Measurements from ENCODE around the gene GLOD5.

GLOD5 gene

DNA sequence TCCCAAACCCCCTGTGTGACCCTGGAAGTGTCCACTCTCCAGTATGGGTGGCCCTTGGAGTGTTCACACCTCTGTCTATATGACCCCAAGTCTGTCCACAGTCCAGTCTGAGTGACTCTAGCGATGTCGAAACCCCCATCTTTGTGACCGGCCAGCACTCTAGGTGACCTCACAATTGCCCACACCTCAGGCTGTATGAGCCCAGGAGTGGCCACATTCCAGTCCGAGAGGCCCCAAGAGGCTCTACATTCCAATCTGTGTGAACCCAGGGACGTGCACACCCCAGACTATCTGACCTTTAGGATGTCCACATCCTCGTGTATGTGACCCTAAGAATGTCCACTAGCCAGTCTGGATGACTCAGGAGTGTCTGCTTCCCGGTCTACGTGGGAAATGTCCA lies 7.3 kb upstream of the GLOD5 start:
- DNase-seq (ENCODE audit: low read depth) = no peak

DNA sequence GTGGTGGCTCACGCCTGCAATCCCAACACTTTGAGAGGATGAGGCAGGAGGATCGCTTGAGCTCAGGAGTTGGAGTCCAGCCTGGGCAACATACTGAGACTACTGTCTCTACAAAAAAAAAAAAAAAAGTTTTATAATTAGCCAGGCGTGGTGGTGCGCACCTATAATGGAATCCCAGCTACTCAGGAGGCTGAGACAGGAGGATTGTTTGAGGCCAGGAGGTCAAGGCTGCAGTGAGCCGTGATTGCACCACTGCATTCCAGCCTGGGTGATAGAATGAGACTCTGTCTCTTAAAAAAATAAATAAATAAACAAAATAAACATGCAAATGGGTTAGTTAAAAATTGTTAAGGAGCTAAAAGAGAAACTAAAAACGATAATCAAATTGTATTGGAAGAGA lies 7.7 kb downstream of the GLOD5 start:
- no peak for DNase-seq (ENCODE audit: low read depth)

DNA sequence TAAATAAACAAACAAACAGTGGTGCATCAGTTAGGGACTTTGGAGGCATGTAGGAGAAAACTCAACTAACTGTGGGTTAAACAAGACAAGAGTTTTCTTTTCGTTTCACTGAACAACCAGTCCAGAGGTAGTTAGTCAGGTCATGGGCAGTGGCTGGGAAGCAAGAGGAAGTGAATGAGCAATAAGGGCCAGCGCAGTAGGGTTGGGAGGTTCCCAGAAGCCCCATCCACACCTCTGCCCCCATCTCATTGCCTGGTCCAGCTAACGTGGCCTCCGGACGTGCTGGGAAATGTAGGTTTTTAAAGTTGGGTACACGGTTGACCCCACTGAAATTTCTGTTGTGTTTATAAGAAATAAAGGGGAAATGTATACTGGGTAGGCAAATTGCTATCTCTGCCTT lies 8.7 kb downstream of the GLOD5 start:
- no peak for DNase-seq (ENCODE audit: low read depth)

DNA sequence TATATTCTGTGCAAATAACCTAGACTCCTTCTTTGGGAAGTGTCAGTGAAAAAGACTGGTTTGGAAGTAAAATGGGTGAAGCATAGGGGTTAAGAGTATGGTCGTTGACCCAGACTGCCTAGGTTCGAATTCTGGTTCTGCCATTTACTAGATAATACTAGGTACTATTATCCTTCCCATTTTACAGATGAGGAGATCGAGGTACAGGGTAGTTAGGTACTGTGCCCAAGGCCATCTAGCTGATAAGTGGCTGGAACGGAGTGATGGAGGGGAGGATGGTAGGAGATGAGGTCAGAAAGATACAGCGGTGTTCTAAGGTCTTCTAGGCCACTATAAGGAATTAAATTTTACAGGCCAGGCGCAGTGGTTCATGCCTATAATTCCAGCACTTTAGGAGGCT lies 11.1 kb downstream of the GLOD5 start:
- no peak for DNase-seq (ENCODE audit: low read depth)

DNA sequence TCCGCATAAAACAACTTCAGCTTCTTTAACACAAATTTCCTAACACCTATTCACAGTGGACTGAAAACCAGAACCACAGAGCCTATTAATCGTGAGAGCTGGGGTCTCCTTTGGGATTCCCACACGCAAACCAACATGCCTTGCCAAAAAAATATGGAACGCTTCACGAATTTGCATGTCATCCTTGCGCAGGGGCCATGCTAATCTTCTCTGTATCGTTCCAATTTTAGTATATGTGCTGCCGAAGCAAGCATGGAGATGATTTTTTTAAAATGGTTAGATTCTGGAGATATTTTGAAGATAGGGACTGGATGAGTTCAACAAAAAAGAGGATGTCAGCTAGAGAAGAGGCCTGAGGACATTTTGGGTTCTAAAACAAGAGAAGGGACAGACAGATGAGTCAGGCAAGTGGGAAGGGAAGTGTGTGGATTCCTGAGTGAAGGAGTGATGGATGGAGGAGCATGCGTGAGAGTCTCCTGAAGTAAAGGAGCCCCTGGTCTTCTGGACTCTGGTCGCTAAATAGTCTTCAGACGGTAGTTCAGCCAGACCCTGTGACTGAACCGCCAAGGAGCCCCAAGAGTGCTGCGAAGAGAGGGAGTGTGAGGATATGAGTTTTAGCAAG lies 15.4 kb downstream of the GLOD5 start:
- DNase-seq (ENCODE audit: low read depth) = no peak

DNA sequence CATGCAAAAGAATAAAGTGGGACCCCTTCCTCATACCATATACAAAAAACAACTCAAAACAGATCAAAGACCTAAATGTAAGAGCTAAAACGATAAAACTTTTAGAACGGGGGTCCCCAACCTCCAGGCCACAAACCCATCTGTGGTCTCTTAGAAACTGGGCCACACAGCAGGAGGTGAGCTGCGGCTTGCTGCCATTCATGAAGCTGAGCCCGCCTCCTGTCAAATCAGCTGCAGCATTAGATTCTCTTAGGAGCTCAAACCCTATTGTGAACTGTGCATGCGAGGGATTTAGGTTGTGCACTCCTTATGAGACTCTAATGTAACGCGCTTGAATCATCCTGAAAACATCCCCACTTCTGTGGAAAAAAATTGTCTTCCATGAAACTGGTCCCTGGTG lies 17.9 kb downstream of the GLOD5 start:
- no peak for DNase-seq (ENCODE audit: low read depth)

DNA sequence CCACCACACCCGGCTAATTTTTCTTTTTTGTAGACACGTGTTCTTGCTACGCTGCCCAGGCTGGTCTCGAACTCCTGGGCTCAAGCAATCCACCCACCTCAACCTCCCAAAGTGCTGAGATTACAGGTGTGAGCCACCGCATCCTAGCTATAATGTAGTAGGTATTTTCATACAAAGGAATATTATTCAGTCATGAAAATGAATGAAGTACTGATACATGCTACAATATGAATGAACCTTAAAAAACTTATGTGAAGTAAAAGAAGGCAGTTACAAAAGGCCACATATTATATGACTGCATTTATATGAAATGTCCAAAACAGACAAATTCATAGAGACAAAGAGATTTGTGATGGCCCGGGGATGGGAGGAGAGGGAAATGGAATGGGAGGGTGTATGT lies 20.2 kb downstream of the GLOD5 start:
- DNase-seq (ENCODE audit: low read depth) = no peak

DNA sequence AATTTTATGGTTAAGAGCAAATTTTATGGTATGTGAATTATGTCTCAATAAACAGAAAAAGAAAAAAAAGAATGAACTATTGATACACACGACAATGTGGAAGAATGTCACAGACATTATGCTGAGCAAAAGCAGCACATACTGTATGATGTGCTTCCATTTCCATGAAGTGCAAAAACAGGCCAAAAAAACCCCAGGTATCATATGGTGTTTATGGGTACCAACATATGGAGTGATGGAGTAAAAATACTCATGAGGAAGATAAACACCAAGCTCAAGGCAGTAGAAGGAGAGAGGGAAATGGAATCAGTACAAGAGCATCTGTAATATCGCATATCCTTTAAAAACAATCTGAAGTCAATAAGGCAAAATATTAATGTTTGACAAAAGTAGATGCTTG lies 20.7 kb downstream of the GLOD5 start:
- DNase-seq (ENCODE audit: low read depth) = no peak

DNA sequence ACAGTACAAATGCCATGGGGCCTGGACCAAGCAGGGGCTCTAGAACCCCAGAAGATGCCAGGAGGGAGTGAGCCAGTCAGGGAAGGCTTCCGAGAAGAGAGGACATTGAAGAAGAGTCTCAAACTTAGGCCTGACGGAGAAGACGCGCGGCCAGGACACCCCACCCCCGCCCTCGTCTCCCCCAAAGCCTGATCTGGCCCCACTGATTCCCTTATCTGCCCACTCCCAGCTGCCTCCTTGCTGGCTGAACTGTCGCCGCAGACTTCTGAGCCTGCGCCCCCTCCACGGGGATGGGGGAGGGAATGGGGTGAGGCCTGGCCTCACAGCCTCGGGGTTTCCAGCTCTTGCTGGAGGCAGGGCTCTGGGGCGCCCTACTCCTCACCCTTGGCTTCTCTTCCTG lies 21.2 kb downstream of the GLOD5 start:
- no peak for DNase-seq (ENCODE audit: low read depth)

DNA sequence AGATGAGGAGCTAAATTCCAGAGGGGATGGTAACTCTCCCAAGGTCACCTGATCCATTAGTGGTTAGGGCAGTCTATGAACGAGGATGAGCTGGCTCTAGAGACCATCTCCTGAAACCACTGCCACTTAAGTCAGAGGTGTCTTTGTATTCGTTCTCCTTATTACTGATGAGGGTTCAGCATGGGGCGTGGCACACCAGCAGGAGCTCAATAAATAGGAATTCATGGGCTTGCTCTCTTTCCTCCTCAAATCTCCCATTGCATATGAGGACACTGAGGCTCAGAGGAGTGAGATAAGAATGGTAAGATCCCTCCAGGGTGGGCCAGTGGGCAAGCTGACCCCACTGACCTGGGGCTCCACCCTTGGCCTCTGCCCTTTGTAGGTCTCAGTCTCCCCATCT lies 23.2 kb downstream of the GLOD5 start:
- DNase-seq (ENCODE audit: low read depth) = no peak

DNA sequence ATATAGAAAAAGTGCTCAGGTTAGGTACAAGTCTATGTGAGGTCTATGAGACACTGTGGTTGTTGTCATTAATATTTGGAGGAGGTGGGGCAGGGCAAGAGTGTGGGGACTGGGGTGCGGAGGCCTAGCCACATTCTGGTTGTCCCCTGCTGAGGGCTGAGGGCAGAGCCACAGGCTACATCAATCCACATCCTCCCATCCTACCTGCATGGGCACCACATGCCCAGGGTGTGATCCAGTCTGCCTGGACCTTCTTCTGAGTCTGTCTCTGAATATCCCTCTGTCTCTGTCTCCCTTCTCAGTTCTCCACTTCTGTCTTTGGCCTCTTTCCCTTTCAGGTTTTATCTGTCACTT lies 23.6 kb downstream of the GLOD5 start:
- no peak for DNase-seq (ENCODE audit: low read depth)

DNA sequence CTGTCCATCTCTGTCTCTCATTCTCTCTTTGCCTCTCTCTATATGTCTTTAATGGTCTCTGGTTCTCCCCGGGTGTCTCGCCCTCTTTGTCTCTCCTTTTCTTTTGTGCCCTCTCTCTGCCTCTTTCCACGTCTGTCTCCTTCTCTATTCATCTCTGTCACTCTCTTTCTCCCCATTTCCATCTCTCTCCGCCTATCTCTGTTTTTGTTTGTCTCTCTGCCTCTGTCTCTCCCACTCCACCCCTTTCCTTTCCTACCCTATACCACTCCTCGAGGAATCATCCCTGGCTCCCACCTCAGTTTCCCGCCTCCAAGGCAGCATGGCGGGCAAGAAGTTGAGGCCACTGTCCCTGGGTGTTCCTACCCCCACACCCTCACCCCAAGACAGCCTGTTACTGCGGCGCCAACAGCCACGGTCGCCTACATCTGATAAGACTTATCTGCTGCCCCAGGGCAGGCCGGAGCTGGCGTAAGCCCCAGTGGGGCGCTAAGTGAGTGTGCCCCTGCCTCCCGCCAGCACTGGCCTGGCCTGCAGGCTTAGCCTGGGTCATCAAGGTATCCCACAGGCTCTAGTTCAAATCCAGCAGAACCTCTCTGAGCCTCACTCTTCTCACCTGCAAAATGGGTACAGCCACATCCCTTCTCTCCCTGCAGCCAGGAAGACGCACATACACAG lies 24.1 kb downstream of the GLOD5 start:
- DNase-seq (ENCODE audit: low read depth) = no peak

DNA sequence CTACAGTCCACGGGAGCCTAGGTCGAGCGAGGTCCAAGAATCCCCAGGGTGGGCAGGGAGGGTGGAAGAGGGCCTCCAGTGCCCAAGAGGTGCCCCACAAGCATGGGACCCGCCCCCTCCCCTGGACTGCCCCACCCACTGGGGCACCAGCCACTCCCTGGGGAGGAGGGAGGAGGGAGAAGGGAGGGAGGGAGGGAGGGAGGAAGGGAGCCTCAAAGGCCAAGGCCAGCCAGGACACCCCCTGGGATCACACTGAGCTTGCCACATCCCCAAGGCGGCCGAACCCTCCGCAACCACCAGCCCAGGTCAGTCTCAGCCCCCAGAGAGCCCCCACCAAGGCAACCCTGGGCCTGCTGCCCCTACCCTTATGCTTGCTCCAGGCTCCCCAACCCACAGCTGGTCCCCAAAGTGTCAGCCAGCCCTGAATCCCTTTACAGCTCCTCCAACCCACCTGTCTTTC lies 24.8 kb downstream of the GLOD5 start, which contains the start of gene GATA1:
GATA1 (plus strand) TSS at position 250 of the 460 bp plus-strand sequence. CDS start 4,520 bp downstream, outside the sequence.
- no peak for DNase-seq (ENCODE audit: low read depth)

DNA sequence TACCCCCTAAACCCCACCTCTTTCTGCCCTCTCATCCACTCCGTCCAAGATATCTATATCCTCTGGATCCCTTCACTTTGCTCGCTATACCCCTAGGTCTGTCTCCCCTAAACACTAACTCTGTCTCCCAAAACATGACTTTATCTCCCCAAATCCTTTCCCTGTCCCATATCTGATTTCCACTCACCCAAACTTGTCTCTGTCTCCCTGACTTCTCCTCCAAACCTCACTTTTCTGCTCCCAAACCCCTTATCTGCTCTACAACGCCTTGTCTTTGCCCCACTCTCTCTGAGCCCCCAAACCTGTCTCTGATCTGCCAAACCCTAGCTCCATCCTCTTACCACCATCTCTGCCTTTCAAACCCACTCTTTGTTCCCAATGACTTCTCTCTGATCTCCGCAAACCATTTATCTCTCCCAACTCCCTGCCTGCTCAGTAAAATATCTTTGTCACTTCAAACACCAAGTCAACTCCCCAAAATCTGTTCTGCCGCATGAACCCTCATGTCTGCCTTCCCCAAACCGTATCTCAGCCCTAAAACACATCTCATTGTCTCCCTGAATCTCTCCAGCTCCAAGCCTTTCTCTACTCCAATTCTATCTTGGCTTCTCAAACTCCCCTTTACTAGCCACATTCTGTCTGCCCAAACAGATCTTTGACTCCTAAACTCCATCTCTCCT lies 25.4 kb downstream of the GLOD5 start:
- DNase-seq (ENCODE audit: low read depth) = no peak

DNA sequence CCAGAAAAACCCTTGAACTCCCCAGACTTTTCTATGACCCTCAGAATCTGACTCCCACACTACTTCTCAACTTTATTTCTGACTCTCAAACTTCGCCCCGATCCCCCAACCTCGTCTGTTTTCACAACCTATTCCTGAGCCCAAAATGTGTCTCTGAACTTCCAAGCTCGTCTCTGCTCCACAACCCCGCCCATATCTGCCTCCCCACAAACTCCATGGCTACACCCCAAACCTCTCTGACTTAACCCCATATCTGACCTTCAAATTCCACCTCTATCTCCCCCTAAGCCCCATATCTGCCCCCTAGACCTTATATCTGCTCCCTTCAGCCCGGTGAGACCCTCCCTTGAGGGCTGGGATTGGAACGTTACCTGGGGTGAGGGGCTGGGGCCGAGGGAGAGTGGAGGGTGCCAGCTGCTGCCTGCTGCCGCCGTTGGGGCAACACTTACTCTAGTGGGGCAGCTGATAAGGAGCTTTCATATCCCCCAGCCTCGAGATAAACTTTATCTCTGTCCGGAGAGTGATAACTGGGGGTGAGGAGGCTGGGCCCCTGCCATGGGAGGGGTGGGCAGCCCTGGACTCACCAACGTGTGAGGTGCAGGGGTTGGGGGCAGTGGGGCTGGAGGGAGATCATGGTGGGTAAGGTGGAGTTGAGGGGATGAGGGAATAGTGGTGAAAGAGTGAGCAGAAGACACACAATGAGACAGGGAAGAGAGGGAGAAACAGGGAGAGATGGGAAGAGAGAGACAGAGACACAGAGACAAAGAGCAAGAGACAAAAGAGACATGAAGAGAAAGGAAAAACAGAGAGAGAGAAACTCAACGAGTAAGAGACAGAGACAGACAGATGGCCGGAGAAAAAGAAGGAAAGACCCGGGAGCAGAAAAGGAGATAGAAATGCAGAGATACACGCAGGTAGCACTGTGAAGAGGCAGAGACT lies 26.2 kb downstream of the GLOD5 start:
- no peak for DNase-seq (ENCODE audit: low read depth)

DNA sequence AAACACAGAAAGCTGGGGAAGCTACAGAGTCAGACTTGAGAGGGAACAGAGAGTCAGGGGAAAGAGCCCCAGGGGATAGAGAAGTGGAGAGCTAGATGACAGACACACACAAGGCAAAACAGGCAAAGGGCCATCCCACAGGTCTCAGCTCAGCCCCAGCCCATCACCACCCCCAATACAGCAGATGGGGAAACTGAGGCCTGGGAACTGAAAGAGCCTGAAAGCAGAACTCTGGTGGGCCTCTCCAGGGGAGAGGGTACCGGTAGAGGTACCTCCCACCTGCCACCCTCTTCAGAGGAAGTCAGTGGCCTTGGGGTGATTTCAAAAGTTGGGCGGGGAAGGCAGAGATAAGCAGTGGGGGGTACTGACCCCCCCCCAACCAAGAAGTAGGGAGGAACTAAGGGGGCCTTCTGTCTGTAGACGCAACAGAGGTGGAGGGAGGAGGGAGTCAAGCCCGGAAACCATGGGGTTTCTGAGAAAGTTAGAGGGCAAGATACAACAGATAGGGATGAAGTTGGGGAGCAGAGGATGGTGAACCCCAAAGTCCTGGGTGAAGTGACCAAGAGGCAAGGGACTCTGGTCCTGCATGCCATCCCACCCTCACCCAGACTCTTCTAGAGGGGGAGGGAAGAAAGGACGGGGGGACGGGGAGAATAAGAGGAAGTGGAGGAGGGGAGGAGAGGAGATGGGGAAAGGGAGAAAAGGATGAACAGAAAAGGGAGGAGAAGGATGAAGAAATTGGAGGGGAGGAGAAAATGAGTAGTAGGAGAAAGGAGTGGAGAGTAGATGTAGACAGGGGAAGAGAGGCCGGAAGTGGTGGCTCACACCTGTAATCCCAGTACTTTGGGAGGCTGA lies 28.0 kb downstream of the GLOD5 start:
- DNase-seq (ENCODE audit: low read depth) = no peak

DNA sequence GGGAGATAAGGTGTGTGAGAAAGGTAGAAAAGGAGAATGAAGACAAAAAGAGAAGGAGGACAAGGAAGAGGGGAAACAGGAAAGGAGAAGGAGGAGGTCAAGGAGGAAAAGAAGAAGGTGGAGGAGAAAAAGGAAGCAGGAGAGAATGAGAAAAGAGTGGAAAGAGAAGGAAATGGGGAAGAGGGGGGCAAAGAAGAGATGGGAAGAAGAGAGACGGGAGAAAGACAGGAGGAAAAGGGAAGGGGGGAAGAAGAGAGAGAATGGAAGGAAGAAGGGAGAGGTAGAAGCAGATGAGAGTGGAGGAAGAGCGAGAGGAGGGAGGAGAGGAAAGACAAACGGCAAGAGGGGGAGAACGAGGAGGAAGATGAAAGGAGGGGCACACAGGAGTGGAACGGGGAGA lies 28.9 kb downstream of the GLOD5 start:
- no peak for DNase-seq (ENCODE audit: low read depth)

DNA sequence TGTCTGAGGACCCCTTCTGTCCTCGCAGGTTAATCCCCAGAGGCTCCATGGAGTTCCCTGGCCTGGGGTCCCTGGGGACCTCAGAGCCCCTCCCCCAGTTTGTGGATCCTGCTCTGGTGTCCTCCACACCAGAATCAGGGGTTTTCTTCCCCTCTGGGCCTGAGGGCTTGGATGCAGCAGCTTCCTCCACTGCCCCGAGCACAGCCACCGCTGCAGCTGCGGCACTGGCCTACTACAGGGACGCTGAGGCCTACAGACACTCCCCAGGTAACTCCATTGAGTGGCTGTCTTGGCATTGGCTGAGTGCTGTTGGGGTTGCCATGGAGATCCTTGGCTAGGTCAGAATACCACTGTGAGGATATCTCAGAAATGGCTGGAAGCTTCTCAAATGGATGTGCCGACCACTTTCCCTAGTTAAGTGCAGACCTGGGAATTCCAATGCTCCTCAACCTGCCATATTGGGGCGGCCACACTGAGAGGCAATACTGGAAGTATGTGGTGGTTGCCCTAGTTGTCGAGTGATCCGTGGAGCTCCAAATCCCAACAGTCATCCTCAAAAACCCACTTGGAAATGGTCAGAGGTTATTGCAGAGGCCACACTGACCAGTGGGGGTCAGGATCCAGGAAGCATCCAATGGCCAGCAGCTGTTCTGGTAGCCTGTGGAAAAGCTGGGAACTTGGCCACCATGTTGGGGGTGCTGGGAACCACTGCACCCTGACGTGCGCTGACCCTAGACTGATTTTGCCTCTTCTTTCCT lies 29.7 kb downstream of the GLOD5 start:
- DNase-seq (ENCODE audit: low read depth) = no peak

DNA sequence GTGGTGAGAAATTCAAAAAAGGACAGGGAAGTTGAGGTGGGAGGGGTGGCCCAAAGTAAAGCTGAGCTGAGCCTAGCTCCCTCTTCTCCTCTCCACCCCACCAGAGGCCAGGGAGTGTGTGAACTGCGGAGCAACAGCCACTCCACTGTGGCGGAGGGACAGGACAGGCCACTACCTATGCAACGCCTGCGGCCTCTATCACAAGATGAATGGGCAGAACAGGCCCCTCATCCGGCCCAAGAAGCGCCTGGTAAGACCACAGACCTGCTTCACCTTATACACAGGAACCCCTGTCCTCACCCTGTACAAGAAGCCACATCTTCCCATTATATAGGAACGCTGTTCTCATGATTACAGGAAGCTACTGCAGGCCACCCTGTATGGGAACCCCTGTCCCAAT lies 30.7 kb downstream of the GLOD5 start:
- DNase-seq (ENCODE audit: low read depth) = no peak

DNA sequence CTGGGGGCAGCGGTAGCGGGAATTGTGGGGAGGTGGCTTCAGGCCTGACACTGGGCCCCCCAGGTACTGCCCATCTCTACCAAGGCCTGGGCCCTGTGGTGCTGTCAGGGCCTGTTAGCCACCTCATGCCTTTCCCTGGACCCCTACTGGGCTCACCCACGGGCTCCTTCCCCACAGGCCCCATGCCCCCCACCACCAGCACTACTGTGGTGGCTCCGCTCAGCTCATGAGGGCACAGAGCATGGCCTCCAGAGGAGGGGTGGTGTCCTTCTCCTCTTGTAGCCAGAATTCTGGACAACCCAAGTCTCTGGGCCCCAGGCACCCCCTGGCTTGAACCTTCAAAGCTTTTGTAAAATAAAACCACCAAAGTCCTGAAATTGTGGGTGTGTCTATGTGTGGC lies 32.4 kb downstream of the GLOD5 start:
- no peak for DNase-seq (ENCODE audit: low read depth)
